Rectal smooth muscle tissue (tissue), 1 donor: ENCODE measurements around the gene NHLRC3.
A peak's percentile ranks its signal among the peaks of the same experiment; 100 is the strongest.
"Not testable (repeated sequence)": the region's sequence is repeated elsewhere in the genome, so short reads cannot be mapped to it uniquely, and the experiment has no call there.

Source experiments
- H3K27ac ChIP-seq: one replicate; pipeline ENCODE4 v1.7.0; 2013; ENCODE audit warnings: low read depth, low read length, inconsistent platforms
- H3K27me3 ChIP-seq: one replicate; pipeline ENCODE4 v1.7.0; 2013; ENCODE audit warnings: low read length; ENCODE audit not compliant: control insufficient read depth, insufficient read depth
- H3K36me3 ChIP-seq: one replicate; pipeline ENCODE4 v1.7.0; 2013; ENCODE audit warnings: low read length; ENCODE audit not compliant: control insufficient read depth, insufficient read depth
- H3K4me1 ChIP-seq: one replicate; pipeline ENCODE4 v1.7.0; 2013; ENCODE audit warnings: low read length; ENCODE audit not compliant: control insufficient read depth, insufficient read depth
- H3K4me3 ChIP-seq: one replicate; pipeline ENCODE4 v1.7.0; 2013; ENCODE audit warnings: low read length
- H3K9ac ChIP-seq: one replicate; pipeline ENCODE4 v1.7.0; 2013; ENCODE audit warnings: low read length

NHLRC3 gene, protein sequence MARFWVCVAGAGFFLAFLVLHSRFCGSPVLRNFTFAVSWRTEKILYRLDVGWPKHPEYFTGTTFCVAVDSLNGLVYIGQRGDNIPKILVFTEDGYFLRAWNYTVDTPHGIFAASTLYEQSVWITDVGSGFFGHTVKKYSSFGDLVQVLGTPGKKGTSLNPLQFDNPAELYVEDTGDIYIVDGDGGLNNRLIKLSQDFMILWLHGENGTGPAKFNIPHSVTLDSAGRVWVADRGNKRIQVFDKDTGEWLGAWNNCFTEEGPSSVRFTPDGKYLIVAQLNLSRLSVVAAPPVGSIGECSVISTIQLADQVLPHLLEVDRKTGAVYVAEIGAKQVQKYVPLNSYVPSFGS

DNA sequence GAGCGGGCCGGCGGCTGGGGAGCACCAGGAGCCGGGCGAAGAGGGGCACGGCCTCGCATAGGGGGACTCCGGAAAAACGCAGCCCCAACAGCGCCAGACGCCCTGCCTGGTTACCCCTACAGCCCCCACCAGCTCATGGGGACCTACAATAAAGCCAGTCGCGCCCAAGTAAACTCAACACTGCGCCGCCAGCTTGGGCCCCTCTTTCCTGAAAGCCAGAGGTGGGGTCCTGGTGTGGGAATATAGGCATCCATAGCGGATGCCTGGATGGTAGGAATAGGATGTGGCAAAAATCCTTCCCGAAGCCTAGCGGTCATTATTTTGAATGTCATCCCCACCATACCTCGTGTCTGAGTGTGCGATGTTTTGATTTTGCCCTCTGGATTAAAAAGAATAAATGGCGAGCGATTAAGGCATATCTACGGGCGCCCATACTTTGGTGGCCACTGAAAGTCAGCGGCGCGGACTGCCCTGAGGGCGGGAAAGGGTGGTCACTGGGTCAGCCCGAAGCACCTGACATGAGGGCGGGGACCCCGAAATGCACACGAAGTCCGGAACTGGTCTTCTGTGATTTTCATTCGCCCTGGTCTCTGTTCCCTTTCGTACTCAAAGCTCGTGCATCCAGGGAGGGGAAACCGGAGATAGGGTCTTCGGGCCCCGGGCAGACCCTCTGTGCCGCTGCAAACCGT is at the start of gene NHLRC3, which contains the start of gene PROSER1:
TSS of gene NHLRC3 (plus strand) at position 577 of the 689 bp plus-strand sequence. CDS start 184 bp downstream, outside the sequence.
TSS of gene PROSER1 (minus strand) at position 210 of the 689 bp plus-strand sequence. CDS start 847 bp downstream, outside the sequence.
- Histone ChIP-seq H3K4me3 (peak within 1 kb of the TSS; percentile 100), H3K9ac (peak within 1 kb of the TSS; percentile 86), H3K4me1 (peaks cover 9% of the 10 kb centered on the region), H3K36me3 (no peaks in the 10 kb centered on the region), H3K27me3 (no peaks in the 10 kb centered on the region), H3K27ac (peak within 1 kb of the TSS; percentile 84)

DNA sequence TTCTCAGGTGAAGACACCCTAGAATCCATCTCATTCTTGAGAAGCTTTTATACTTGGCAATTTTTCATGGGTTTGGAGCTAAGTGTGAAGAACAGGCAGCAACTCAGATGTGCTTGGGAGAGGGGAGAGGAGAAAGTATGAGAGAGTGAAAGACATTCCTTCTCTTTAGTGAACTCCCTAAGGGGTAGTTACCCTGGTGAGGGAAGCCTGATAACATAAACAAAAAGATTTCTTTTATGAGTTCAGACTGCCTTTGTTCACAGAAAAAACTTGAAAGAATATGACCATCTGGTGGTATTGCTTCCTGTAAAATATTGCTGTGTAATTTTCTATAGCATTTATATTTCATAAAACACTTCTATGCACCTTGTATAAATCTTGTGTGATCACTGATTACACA is 47.6 kb upstream of the NHLRC3 start, which contains the start of gene STOML3:
TSS of gene STOML3 (minus strand) at position 139 of the 400 bp plus-strand sequence. CDS start at position 29, 110 bp downstream.
- no peak within 1 kb of the TSS for H3K9ac ChIP-seq
- no peak within 1 kb of the TSS for H3K27ac ChIP-seq
- no peak within 1 kb of the TSS for H3K4me3 ChIP-seq
- H3K27me3 ChIP-seq = no peaks in the 10 kb centered on the region
- no peaks in the 10 kb centered on the region for H3K36me3 ChIP-seq
- no peaks in the 10 kb centered on the region for H3K4me1 ChIP-seq

DNA sequence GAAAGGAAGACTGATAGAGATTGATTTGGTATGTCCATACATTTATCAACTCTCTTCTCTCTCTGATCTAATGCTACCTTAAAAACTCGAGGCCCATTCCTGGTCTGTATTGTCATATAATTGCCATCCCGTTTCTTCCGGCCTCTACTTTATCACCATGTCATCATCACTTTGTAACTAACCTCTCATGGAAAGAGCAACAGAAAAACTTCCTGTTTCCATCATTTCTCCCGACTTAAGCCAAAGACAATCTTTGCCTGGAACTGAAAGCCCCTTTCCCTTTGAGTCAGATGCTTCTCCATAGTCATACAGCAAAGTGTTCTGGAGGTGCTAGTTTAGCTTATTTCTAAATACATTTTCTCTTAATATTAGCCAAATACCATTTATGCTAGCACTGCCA is 44.9 kb upstream of the NHLRC3 start:
- H3K27ac ChIP-seq = no peak overlapping the region
- H3K36me3 ChIP-seq = no peaks in the 10 kb centered on the region
- no peak overlapping the region for H3K9ac ChIP-seq
- H3K27me3 ChIP-seq = no peaks in the 10 kb centered on the region
- H3K4me3 ChIP-seq = no peak overlapping the region
- H3K4me1 ChIP-seq = no peaks in the 10 kb centered on the region

DNA sequence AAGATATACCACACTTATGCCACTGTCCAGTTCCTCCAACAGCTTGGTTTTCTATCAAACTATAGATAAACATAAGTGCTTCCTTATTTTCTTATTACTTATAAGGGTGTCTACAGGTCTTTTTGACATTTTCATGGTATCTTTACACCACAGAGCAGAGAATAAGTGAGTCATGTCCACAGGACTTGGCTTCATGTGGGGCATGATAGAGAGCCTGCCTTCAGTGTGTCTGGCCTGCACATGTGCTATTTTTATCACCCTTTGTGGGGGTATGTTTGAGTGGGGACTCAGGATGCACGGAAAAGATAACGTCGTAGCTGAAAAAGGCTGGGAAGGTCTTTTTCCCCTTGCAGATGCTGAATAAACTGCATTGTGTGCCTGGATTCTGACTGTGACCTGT is 39.5 kb upstream of the NHLRC3 start:
- no peaks in the 10 kb centered on the region for H3K27me3 ChIP-seq
- H3K4me1 ChIP-seq = no peaks in the 10 kb centered on the region
- H3K27ac ChIP-seq = no peak overlapping the region
- H3K36me3 ChIP-seq = no peaks in the 10 kb centered on the region
- H3K4me3 ChIP-seq = no peak overlapping the region
- no peak overlapping the region for H3K9ac ChIP-seq

DNA sequence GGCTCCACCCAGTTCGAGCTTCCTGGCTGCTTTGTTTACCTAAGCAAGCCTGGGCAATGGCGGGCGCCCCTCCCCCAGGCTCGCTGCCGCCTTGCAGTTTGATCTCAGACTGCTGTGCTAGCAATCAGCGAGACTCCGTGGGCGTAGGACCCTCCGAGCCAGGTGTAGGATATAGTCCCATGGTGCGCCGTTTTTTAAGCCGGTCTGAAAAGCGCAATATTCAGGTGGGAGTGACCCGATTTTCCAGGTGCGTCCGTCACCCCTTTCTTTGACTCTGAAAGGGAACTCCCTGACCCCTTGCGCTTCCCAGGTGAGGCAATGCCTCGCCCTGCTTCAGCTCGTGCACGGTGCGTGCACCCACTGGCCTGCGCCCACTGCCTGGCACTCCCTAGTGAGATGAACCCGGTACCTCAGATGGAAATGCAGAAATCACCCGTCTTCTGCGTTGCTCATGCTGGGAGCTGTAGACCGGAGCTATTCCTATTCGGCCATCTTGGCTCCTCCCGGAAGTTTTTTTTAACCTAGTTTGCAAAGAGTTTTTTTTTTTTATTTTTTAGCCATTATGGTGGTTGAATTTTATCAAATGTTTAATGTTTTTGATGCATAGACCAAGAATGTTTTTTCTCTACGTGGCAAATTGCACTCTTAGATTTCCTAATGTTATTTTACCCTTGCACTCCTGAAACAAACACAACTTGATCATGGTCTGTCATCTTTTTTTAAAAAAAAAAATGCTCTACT is 31.7 kb upstream of the NHLRC3 start:
- not testable (repeated sequence) for H3K27ac ChIP-seq, H3K4me3 ChIP-seq, H3K4me1 ChIP-seq, H3K27me3 ChIP-seq, H3K9ac ChIP-seq, H3K36me3 ChIP-seq

DNA sequence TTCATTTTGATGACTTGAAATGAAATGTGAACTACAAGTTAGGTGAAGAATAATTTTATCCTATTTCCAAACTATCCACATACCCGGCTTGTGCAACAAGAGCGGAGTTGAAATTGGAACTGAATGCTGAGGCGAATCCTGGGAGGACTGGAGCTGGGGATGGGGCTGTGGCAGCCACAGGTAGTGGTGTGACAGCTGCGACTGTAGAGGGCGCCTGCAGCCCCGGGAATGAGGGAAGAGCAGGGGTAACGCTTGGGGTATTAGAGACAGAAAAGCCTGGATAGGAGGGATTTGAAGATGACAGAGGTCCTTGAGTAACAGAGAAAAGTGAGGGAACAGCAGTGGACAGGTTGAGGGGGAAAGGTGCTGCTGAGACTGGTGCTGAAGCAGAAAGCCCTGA is 25.6 kb upstream of the NHLRC3 start:
- H3K27ac ChIP-seq = no peak overlapping the region
- no peak overlapping the region for H3K9ac ChIP-seq
- no peaks in the 10 kb centered on the region for H3K27me3 ChIP-seq
- H3K4me3 ChIP-seq = no peak overlapping the region
- H3K36me3 ChIP-seq = peaks cover 29% of the 10 kb centered on the region
- H3K4me1 ChIP-seq = no peaks in the 10 kb centered on the region

DNA sequence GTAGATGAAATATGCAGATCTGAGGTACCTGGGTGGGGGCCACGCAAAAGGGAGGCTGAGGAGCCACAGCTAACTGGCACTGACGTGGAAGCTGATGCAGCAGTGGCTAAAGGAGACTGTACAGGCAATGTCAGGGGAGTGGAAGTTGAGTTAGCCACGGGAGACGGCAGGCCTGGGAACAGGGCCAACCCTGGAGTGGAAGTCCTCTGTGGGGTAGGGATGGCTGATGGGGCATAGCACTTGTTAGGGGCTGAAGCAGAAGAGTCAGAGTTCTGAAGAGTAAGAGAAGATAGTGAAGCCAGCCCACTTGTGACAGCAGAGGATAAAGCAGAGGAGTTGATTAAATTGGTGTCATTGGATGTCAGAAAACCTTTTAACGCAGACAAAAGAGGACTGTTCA is 24.8 kb upstream of the NHLRC3 start:
- Histone ChIP-seq H3K4me1 (no peaks in the 10 kb centered on the region), H3K27ac (no peak overlapping the region), H3K9ac (no peak overlapping the region), H3K4me3 (no peak overlapping the region), H3K27me3 (no peaks in the 10 kb centered on the region), H3K36me3 (peaks cover 34% of the 10 kb centered on the region)

DNA sequence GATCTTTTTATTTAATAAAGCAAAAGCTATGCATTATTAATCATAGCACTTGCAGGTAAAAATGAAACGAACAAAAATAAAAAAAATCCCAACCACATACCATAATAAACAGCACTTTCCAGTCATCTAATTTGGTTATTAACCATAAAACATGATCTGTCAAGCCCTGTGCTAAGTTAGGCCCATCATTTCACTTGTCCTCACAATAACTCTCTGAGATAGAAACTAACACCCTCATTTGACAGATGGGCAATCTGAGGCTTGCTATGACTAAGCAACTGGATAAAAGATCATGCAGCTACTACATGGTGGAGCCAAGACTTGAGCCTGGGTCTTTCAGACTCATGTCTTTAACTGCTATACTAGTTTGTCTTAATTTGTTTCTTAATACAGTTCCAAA is 22.2 kb upstream of the NHLRC3 start:
- Histone ChIP-seq H3K9ac (no peak overlapping the region), H3K27ac (no peak overlapping the region), H3K36me3 (peaks cover 28% of the 10 kb centered on the region), H3K4me3 (no peak overlapping the region), H3K27me3 (no peaks in the 10 kb centered on the region), H3K4me1 (no peaks in the 10 kb centered on the region)

DNA sequence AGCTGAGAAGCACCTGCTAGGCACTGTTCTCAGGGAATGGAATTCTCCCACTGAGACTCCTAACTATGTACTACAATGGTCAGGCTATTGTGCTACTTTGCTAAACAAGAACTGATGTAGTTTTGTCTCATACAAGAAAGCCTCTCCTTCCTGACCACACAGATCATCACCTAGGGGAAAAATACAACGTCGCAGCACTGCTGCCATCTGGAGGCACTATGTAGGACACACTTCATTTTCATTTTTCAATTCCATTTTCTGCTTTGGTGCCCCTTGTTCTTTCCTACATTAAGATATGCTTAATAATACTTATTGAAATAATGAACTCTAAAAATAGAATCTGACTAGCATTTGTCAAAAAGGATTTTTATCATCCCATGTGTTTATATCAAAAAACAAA is 21.5 kb upstream of the NHLRC3 start:
- no peak overlapping the region for H3K9ac ChIP-seq
- peaks cover 25% of the 10 kb centered on the region for H3K36me3 ChIP-seq
- no peak overlapping the region for H3K4me3 ChIP-seq
- H3K27ac ChIP-seq = no peak overlapping the region
- H3K27me3 ChIP-seq = no peaks in the 10 kb centered on the region
- no peaks in the 10 kb centered on the region for H3K4me1 ChIP-seq

DNA sequence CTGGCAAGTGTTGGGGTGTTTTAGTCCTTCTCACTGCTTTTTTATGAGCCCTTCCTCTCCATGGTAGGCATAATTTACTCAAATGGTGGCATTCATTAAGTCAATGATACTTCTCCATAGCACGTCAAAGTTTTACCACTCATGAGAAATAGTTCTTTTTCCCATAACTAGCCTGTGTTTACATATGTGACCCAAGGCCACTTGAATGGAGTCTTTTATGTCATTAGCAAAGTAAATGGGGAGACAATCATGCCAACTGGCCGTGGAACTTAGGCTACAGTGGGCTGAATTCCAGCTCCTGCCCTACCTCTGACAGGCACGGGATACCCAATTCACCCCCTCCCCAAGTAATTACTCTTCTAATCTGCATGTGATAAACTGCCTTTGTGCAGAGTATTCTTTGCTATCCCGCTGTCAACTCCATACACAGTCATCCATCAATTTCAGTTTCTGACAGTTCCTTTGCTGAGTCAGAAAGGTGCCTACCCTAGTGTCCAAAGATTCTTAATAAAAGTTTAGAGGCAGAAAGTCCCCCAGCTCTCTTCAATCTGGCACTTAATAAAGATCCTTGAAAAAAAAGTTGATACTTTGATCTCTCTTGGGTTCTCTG is 17.3 kb upstream of the NHLRC3 start:
- Histone ChIP-seq H3K9ac (no peak overlapping the region), H3K36me3 (peaks cover 5% of the 10 kb centered on the region), H3K27ac (no peak overlapping the region), H3K4me3 (no peak overlapping the region), H3K27me3 (no peaks in the 10 kb centered on the region), H3K4me1 (no peaks in the 10 kb centered on the region)

DNA sequence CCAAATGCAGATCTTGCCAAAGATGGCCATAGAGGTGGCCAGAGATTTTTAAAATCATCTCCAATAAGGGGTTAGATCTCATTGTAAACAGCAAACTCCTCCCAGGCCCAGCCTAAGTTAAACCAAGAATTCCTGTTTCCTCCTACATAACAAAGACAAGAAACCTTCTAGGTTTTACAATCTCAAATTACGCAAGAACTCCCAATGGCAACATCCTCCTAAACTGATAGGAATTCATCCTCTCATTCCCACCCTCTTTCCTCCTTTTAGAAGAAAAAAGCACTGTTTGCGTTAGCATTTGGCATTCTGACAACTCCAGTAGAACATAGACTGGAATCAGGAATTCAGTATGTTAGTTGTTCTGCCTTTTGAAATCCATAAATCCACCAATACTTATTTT is 14.9 kb upstream of the NHLRC3 start:
- Histone ChIP-seq H3K27ac (no peak overlapping the region), H3K36me3 (peaks cover 3% of the 10 kb centered on the region), H3K27me3 (no peaks in the 10 kb centered on the region), H3K4me1 (no peaks in the 10 kb centered on the region), H3K4me3 (no peak overlapping the region), H3K9ac (no peak overlapping the region)

DNA sequence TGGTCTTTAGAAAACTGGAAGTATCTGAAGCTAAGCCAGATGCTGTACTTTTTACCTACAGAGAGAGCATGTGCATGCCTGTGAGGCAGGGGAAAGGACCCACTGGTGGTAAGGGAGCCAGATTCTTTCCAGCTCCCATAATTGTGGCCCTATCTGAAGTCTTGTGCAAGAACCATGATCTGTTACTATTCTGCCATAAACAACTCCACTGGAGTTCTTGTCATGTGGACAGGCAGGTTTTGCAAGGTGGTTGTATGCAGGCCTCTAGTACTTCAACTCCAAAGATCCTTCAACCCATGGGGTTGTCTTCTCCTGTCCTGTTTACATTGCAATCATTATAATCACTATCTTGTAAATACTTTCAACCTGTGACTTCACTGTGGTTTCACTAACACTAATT is 14.5 kb upstream of the NHLRC3 start:
- no peak overlapping the region for H3K27ac ChIP-seq
- H3K9ac ChIP-seq = no peak overlapping the region
- H3K36me3 ChIP-seq = peaks cover 3% of the 10 kb centered on the region
- no peak overlapping the region for H3K4me3 ChIP-seq
- no peaks in the 10 kb centered on the region for H3K4me1 ChIP-seq
- H3K27me3 ChIP-seq = no peaks in the 10 kb centered on the region
